GM23338 (cell line): ENCODE results near the gene ANKIB1. TPM values are rescaled to one million over a fixed set of nuclear protein-coding genes. Genes with fewer than 3 reads are reported as not detected.

Experiments used
- ATAC-seq: fragments of 200-7000 bp; cut with Tn5 transposase; 3 replicates; pipeline ENCODE4 v1.9.1; 2020
- DNase-seq: peaks from one replicate; pipeline ENCODE4 v3.0.0-alpha.2; 2015; ENCODE audit warnings: low spot score
- H2AFZ ChIP-seq: fragments of 200-600 bp; sonication (generic); 2 replicates; pipeline ENCODE4 v1.8.0; 2016; ENCODE audit warnings: antibody characterized with exemption, mild to moderate bottlenecking, moderate library complexity
- H3F3A ChIP-seq: fragments of 200-600 bp; sonication (generic); replicated peaks from 2 replicates; pipeline ENCODE4 v1.8.0; 2017; ENCODE audit warnings: antibody characterized with exemption, mixed run types, low read depth
- H3K27ac ChIP-seq: fragments of 200-600 bp; sonication (generic); 2 replicates; pipeline ENCODE4 v1.6.1; 2016; ENCODE audit warnings: low read depth
- H3K27me3 ChIP-seq: fragments of 200-600 bp; sonication (generic); 2 replicates; pipeline ENCODE4 v1.8.0; 2016; ENCODE audit warnings: mild to moderate bottlenecking, mixed run types, moderate library complexity; ENCODE audit not compliant: insufficient read depth
- H3K36me3 ChIP-seq: fragments of 200-600 bp; sonication (generic); 2 replicates; pipeline ENCODE4 v1.8.0; 2016; ENCODE audit warnings: mild to moderate bottlenecking; ENCODE audit not compliant: insufficient read depth
- H3K4me1 ChIP-seq: fragments of 200-600 bp; sonication (generic); 2 replicates; pipeline ENCODE4 v1.8.0; 2016; ENCODE audit warnings: mild to moderate bottlenecking, moderate library complexity; ENCODE audit not compliant: insufficient read depth
- H3K4me2 ChIP-seq: fragments of 200-600 bp; sonication (generic); 2 replicates; pipeline ENCODE4 v1.7.1; 2017; ENCODE audit warnings: mixed run types
- H3K4me3 ChIP-seq: fragments of 200-600 bp; sonication (generic); 2 replicates; pipeline ENCODE4 v1.6.1; 2016; ENCODE audit warnings: mixed run types
- H3K79me2 ChIP-seq: fragments of 200-600 bp; sonication (generic); replicated peaks from 2 replicates; pipeline ENCODE4 v1.8.0; 2017; ENCODE audit warnings: mild to moderate bottlenecking; ENCODE audit not compliant: insufficient read depth
- H3K9me2 ChIP-seq: fragments of 200-600 bp; sonication (generic); 2 replicates; pipeline ENCODE4 v1.8.0; 2017; ENCODE audit not compliant: insufficient read depth
- H4K20me1 ChIP-seq: fragments of 200-600 bp; sonication (generic); replicated peaks from 2 replicates; pipeline ENCODE4 v1.8.0; 2017; ENCODE audit warnings: mild to moderate bottlenecking; ENCODE audit not compliant: insufficient read depth
- H3K27ac Mint-ChIP-seq: 2 replicates; pipeline ENCODE4 v1.8.0; 2020; ENCODE audit warnings: inconsistent platforms, mild to moderate bottlenecking, moderate library complexity, mixed read lengths
- H3K27me3 Mint-ChIP-seq: 3 replicates; pipeline ENCODE4 v1.8.0; 2022; ENCODE audit warnings: low read depth, mild to moderate bottlenecking, moderate library complexity, mixed read lengths, inconsistent platforms; ENCODE audit not compliant: insufficient read depth, poor library complexity
- H3K36me3 Mint-ChIP-seq: 3 replicates; pipeline ENCODE4 v1.8.0; 2021; ENCODE audit warnings: low read depth, mild to moderate bottlenecking, inconsistent platforms, moderate library complexity, mixed read lengths
- H3K4me1 Mint-ChIP-seq: 3 replicates; pipeline ENCODE4 v1.8.0; 2020; ENCODE audit warnings: mild to moderate bottlenecking, inconsistent platforms, mixed read lengths
- H3K4me3 Mint-ChIP-seq: 3 replicates; pipeline ENCODE4 v1.8.0; 2021; ENCODE audit warnings: moderate library complexity, mild to moderate bottlenecking, inconsistent platforms, mixed read lengths
- H3K9me3 Mint-ChIP-seq: 3 replicates; pipeline ENCODE4 v1.8.0; 2020; ENCODE audit warnings: moderate library complexity, mild to moderate bottlenecking, inconsistent platforms, mixed read lengths
- CREB1 ChIP-seq: fragments of 250-450 bp; sonication (Bioruptor Pico); IDR thresholded peaks from 2 replicates; pipeline ENCODE4 v1.5.0; 2020; ENCODE audit warnings: low read depth, mild to moderate bottlenecking, moderate library complexity
- EZH2 ChIP-seq: fragments of 200-600 bp; sonication (generic); IDR thresholded peaks from one replicate; pipeline ENCODE4 v1.8.0; 2017; ENCODE audit warnings: antibody characterized with exemption, mild to moderate bottlenecking, low read depth; ENCODE audit not compliant: unreplicated experiment
- EZH2phosphoT487 ChIP-seq: fragments of 200-600 bp; sonication (generic); IDR thresholded peaks from one replicate; pipeline ENCODE4 v1.8.1; 2018; ENCODE audit warnings: antibody characterized with exemption; ENCODE audit not compliant: unreplicated experiment
- JUNB ChIP-seq: IDR thresholded peaks from one replicate; pipeline ENCODE4 v1.6.1; 2016; ENCODE audit warnings: antibody characterized with exemption; ENCODE audit not compliant: unreplicated experiment
- NANOG ChIP-seq: IDR thresholded peaks from 2 replicates; pipeline ENCODE4 v1.6.1; 2016; ENCODE audit warnings: antibody characterized with exemption, borderline replicate concordance
- STAT1 ChIP-seq: IDR thresholded peaks from one replicate; pipeline ENCODE4 v1.6.1; 2016; ENCODE audit warnings: antibody characterized with exemption; ENCODE audit not compliant: unreplicated experiment
- ZNF331 ChIP-seq: fragments of 250-450 bp; sonication (Bioruptor Pico); IDR thresholded peaks from 2 replicates; pipeline ENCODE4 v1.5.0; 2020; ENCODE audit warnings: low read depth, mild to moderate bottlenecking, moderate library complexity
- polyA plus RNA-seq: library from polyadenylated mRNA; unstranded; fragments of >200 nt; fragmentation: Nextera tagmentation; extraction: Ambion mirVana; gene quantifications from 2 replicates; pipeline ENCODE4 v1.2.1, GENCODE V29; 2016
- total RNA-seq: library from RNA; depleted of rRNA; stranded (reverse); fragments of >200 nt; shearing (Covaris generic); gene quantifications from 2 replicates; pipeline ENCODE4 v1.2.3, GENCODE V29; 2014
- TF ChIP-seq, protein P1 (sequence below): fragments of 250-450 bp; sonication (Bioruptor Pico); IDR thresholded peaks from 2 replicates; pipeline ENCODE4 v1.5.0; 2020; ENCODE audit warnings: mild to moderate bottlenecking, moderate library complexity
- TF ChIP-seq, protein P2 (sequence below): IDR thresholded peaks from one replicate; pipeline ENCODE4 v1.6.1; 2018; ENCODE audit warnings: antibody characterized with exemption; ENCODE audit not compliant: unreplicated experiment
- TF ChIP-seq, protein P3 (sequence below): IDR thresholded peaks from 2 replicates; pipeline ENCODE4 v1.6.1; 2016; ENCODE audit warnings: antibody characterized with exemption

The ANKIB1 gene
- total and polyA plus RNA-seq, 2 experiments from 2014 or later: 19.1 to 40.3 TPM

DNA sequence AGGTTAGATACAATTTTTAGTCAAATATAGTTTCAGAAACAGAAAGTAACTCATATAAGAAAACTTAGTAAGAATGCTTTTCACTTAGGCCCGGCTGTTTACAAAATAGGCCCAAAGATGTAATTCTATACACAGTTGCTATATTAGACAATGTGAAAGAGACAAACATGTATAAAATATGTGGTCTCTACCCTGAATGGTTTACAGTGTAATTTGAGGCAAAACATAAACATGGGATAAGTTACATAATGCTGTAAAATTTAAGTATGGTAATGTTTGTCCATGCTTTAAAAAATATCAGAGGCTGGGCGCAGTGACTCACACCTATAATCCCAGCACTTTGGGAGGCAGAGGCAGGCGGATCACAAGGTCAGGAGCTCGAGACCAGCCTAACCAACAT, 18.8 kb upstream of the ANKIB1 start:
- Histone ChIP-seq H3K27me3 (no peaks in the 10 kb centered on the region), H3K4me2 (no peak overlapping the region), H2AFZ (no peak overlapping the region), H3K36me3 (peaks cover 30% of the 10 kb centered on the region), H3K79me2 (no peaks in the 10 kb centered on the region), H3K4me1 (no peaks in the 10 kb centered on the region), H4K20me1 (no peaks in the 10 kb centered on the region), H3K4me3 (no peak overlapping the region), H3F3A (no peaks in the 10 kb centered on the region), H3K27ac (no peak overlapping the region), H3K9me2 (no peaks in the 10 kb centered on the region)
- no peak for DNase-seq
- H3K4me3 Mint-ChIP-seq: no peak overlapping the region
- H3K27me3 Mint-ChIP-seq: no peaks in the 10 kb centered on the region
- no peak overlapping the region for H3K27ac Mint-ChIP-seq
- TF ChIP-seq EZH2phosphoT487: no peak
- no peak for TF ChIP-seq NANOG
- TF ChIP-seq, protein P1, sequence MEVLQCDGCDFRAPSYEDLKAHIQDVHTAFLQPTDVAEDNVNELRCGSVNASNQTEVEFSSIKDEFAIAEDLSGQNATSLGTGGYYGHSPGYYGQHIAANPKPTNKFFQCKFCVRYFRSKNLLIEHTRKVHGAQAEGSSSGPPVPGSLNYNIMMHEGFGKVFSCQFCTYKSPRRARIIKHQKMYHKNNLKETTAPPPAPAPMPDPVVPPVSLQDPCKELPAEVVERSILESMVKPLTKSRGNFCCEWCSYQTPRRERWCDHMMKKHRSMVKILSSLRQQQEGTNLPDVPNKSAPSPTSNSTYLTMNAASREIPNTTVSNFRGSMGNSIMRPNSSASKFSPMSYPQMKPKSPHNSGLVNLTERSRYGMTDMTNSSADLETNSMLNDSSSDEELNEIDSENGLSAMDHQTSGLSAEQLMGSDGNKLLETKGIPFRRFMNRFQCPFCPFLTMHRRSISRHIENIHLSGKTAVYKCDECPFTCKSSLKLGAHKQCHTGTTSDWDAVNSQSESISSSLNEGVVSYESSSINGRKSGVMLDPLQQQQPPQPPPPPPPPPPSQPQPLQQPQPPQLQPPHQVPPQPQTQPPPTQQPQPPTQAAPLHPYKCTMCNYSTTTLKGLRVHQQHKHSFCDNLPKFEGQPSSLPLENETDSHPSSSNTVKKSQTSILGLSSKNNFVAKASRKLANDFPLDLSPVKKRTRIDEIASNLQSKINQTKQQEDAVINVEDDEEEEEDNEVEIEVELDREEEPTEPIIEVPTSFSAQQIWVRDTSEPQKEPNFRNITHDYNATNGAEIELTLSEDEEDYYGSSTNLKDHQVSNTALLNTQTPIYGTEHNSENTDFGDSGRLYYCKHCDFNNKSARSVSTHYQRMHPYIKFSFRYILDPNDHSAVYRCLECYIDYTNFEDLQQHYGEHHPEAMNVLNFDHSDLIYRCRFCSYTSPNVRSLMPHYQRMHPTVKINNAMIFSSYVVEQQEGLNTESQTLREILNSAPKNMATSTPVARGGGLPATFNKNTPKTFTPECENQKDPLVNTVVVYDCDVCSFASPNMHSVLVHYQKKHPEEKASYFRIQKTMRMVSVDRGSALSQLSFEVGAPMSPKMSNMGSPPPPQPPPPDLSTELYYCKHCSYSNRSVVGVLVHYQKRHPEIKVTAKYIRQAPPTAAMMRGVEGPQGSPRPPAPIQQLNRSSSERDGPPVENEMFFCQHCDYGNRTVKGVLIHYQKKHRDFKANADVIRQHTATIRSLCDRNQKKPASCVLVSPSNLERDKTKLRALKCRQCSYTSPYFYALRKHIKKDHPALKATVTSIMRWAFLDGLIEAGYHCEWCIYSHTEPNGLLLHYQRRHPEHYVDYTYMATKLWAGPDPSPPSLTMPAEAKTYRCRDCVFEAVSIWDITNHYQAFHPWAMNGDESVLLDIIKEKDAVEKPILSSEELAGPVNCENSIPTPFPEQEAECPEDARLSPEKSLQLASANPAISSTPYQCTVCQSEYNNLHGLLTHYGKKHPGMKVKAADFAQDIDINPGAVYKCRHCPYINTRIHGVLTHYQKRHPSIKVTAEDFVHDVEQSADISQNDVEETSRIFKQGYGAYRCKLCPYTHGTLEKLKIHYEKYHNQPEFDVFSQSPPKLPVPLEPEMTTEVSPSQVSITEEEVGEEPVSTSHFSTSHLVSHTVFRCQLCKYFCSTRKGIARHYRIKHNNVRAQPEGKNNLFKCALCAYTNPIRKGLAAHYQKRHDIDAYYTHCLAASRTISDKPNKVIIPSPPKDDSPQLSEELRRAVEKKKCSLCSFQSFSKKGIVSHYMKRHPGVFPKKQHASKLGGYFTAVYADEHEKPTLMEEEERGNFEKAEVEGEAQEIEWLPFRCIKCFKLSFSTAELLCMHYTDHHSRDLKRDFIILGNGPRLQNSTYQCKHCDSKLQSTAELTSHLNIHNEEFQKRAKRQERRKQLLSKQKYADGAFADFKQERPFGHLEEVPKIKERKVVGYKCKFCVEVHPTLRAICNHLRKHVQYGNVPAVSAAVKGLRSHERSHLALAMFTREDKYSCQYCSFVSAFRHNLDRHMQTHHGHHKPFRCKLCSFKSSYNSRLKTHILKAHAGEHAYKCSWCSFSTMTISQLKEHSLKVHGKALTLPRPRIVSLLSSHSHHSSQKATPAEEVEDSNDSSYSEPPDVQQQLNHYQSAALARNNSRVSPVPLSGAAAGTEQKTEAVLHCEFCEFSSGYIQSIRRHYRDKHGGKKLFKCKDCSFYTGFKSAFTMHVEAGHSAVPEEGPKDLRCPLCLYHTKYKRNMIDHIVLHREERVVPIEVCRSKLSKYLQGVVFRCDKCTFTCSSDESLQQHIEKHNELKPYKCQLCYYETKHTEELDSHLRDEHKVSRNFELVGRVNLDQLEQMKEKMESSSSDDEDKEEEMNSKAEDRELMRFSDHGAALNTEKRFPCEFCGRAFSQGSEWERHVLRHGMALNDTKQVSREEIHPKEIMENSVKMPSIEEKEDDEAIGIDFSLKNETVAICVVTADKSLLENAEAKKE (CRISPR knock-in tag): no peak
- no peak for TF ChIP-seq STAT1
- no peak for TF ChIP-seq ZNF331 (CRISPR knock-in tag)
- TF ChIP-seq EZH2: no peak
- no peak for TF ChIP-seq CREB1 (CRISPR knock-in tag)
- TF ChIP-seq, protein P2, sequence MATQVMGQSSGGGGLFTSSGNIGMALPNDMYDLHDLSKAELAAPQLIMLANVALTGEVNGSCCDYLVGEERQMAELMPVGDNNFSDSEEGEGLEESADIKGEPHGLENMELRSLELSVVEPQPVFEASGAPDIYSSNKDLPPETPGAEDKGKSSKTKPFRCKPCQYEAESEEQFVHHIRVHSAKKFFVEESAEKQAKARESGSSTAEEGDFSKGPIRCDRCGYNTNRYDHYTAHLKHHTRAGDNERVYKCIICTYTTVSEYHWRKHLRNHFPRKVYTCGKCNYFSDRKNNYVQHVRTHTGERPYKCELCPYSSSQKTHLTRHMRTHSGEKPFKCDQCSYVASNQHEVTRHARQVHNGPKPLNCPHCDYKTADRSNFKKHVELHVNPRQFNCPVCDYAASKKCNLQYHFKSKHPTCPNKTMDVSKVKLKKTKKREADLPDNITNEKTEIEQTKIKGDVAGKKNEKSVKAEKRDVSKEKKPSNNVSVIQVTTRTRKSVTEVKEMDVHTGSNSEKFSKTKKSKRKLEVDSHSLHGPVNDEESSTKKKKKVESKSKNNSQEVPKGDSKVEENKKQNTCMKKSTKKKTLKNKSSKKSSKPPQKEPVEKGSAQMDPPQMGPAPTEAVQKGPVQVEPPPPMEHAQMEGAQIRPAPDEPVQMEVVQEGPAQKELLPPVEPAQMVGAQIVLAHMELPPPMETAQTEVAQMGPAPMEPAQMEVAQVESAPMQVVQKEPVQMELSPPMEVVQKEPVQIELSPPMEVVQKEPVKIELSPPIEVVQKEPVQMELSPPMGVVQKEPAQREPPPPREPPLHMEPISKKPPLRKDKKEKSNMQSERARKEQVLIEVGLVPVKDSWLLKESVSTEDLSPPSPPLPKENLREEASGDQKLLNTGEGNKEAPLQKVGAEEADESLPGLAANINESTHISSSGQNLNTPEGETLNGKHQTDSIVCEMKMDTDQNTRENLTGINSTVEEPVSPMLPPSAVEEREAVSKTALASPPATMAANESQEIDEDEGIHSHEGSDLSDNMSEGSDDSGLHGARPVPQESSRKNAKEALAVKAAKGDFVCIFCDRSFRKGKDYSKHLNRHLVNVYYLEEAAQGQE: no peak
- no peak for TF ChIP-seq JUNB
- TF ChIP-seq, protein P3, sequence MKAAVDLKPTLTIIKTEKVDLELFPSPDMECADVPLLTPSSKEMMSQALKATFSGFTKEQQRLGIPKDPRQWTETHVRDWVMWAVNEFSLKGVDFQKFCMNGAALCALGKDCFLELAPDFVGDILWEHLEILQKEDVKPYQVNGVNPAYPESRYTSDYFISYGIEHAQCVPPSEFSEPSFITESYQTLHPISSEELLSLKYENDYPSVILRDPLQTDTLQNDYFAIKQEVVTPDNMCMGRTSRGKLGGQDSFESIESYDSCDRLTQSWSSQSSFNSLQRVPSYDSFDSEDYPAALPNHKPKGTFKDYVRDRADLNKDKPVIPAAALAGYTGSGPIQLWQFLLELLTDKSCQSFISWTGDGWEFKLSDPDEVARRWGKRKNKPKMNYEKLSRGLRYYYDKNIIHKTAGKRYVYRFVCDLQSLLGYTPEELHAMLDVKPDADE: no peak
- peaks cover 45% of the 10 kb centered on the region for H3K36me3 Mint-ChIP-seq
- no peak for ATAC-seq
- H3K4me1 Mint-ChIP-seq: no peaks in the 10 kb centered on the region
- peaks cover 3% of the 10 kb centered on the region; the same call in 1 of the 3 replicates for H3K9me3 Mint-ChIP-seq
